ENCODE measurements around the gene STARD5. TPM values are rescaled to one million over a fixed set of nuclear protein-coding genes. Genes with fewer than 3 reads are reported as not detected.

Gene STARD5
- total RNA-seq, 1 donor from 2014 or later = 5.2 TPM

- peaks cover 54% of the 10 kb centered on the region for H3K4me1 ChIP-seq
- no peaks in the 10 kb centered on the region for H3K9me3 ChIP-seq
- no peak for TF ChIP-seq CTCF (IDR thresholded peaks at IDR 0.05)
- H3K36me3 ChIP-seq = peaks cover 98% of the 10 kb centered on the region
- DNase-seq (no peak), ATAC-seq (peak; percentile 5 to 26)
- intact Hi-C loops (cut with DNase I) = no loop called here
- H3K4me3 ChIP-seq = no peak overlapping the region
- H3K27ac ChIP-seq = peak overlapping the region; percentile 74
- no peaks in the 10 kb centered on the region for H3K27me3 ChIP-seq (ENCODE audit: low read depth)
These were observed 20.4 kb downstream of the STARD5 start for GRCh38 chr15:81303244-81304225.

GRCh38 chr15:81302701-81303109 lies 21.2 kb downstream of the STARD5 start:
- Histone ChIP-seq H3K36me3 (peaks cover 99% of the 10 kb centered on the region), H3K4me1 (peaks cover 63% of the 10 kb centered on the region), H3K27me3 (ENCODE audit: low read depth) (no peaks in the 10 kb centered on the region), H3K27ac (peak overlapping the region; percentile 64), H3K4me3 (peak overlapping the region; percentile 59), H3K9me3 (no peaks in the 10 kb centered on the region)
- DNase-seq (no peak), ATAC-seq (peak; percentile 43 to 49)
- no peak for TF ChIP-seq CTCF (IDR thresholded peaks at IDR 0.05)
- intact Hi-C loops (cut with DNase I) = no loop called here

- peaks cover 93% of the 10 kb centered on the region for H3K36me3 ChIP-seq
These were observed 22.0 kb downstream of the STARD5 start for GRCh38 chr15:81301815-81302399.

GRCh38 chr15:81301385-81301784 lies 22.6 kb downstream of the STARD5 start:
- Histone ChIP-seq H3K27ac (peak overlapping the region; percentile 64), H3K4me3 (peak overlapping the region; percentile 59), H3K4me1 (peaks cover 76% of the 10 kb centered on the region), H3K27me3 (ENCODE audit: low read depth) (no peaks in the 10 kb centered on the region), H3K36me3 (peaks cover 88% of the 10 kb centered on the region), H3K9me3 (no peaks in the 10 kb centered on the region)
- no peak for DNase-seq
- no peak for TF ChIP-seq CTCF (IDR thresholded peaks at IDR 0.05)
- ATAC-seq = no peak
- intact Hi-C loops (cut with DNase I) = no loop called here

More at GRCh38 chr15:81301815-81302399, 22.0 kb downstream of the STARD5 start:
- intact Hi-C loops (cut with DNase I) = no loop called here
- Histone ChIP-seq H3K4me3 (peak overlapping the region; percentile 59), H3K27me3 (ENCODE audit: low read depth) (no peaks in the 10 kb centered on the region), H3K9me3 (no peaks in the 10 kb centered on the region), H3K4me1 (peaks cover 71% of the 10 kb centered on the region), H3K27ac (peak overlapping the region; percentile 64)
- TF ChIP-seq CTCF (IDR thresholded peaks at IDR 0.05) = no peak
- DNase-seq (peak; percentile 75), ATAC-seq (peak; percentile 67 to 80)

- H3K36me3 ChIP-seq = peaks cover 72% of the 10 kb centered on the region
- TF ChIP-seq CTCF (IDR thresholded peaks at IDR 0.05) = no peak
These were observed 24.2 kb downstream of the STARD5 start for GRCh38 chr15:81299630-81300273.

More at GRCh38 chr15:81299630-81300273, 24.2 kb downstream of the STARD5 start:
- Histone ChIP-seq H3K27me3 (ENCODE audit: low read depth) (no peaks in the 10 kb centered on the region), H3K9me3 (no peaks in the 10 kb centered on the region), H3K27ac (peak overlapping the region; percentile 86), H3K4me1 (peaks cover 85% of the 10 kb centered on the region), H3K4me3 (peak overlapping the region; percentile 59)
- ATAC-seq = no peak
- no peak for DNase-seq
- intact Hi-C loops (cut with DNase I) = no loop called here
